ENCODE results near the gene TMX1.

TMX1 gene

GRCh38 chr14:51294951-51295525 is 55.0 kb downstream of the TMX1 start:
- DNase-seq = no peak

- DNase-seq = no peak
These were observed 55.7 kb downstream of the TMX1 start for GRCh38 chr14:51295646-51296263.

GRCh38 chr14:51297066-51297465 is 57.0 kb downstream of the TMX1 start:
- no peak for DNase-seq

GRCh38 chr14:51298895-51299294 is 58.8 kb downstream of the TMX1 start:
- no peak for DNase-seq

- DNase-seq = no peak
These were observed 62.4 kb downstream of the TMX1 start for GRCh38 chr14:51302295-51303030.

- DNase-seq = no peak
These were observed 64.4 kb downstream of the TMX1 start for GRCh38 chr14:51304438-51304837.

- no peak for DNase-seq
These were observed 64.9 kb downstream of the TMX1 start for GRCh38 chr14:51304941-51305340.

- DNase-seq = no peak
These were observed 65.7 kb downstream of the TMX1 start for GRCh38 chr14:51305751-51306150.

Data from activated CD8-positive, alpha-beta memory T cell treated with anti-CD3 and anti-CD28 coated beads, Interleukin-2, amount 50 U/mL, for 48 hours (primary cell).